Stimulated activated CD4-positive, alpha-beta T cell treated with anti-CD3 and anti-CD28 coated beads, Interleukin-2, amount 100 ng/mL, for 48 hours (primary cell): ENCODE data around the gene SCO1.
"Not testable (repeated sequence)": the region's sequence is repeated elsewhere in the genome, so short reads cannot be mapped to it uniquely, and the experiment has no call there.

Experiments
- DNase-seq, 2 donors: peaks; one replicate each; pipeline ENCODE4 v3.0.0-alpha.2; 2020

SCO1 gene

GRCh38 chr17:10697092-10698081 is at the start of gene SCO1, which contains the start of gene ADPRM:
TSS of gene SCO1 (minus strand) at chr17:10697533. CDS start at chr17:10697507, 26 bp downstream.
TSS of gene ADPRM (plus strand) at chr17:10697594. CDS start at chr17:10704927, 7,333 bp downstream.
- peak; percentile 82 to 83 for DNase-seq

- no peak for DNase-seq
Measured at GRCh38 chr17:10745231-10745630, 47.9 kb upstream of the SCO1 start.

GRCh38 chr17:10744501-10745000 is 47.2 kb upstream of the SCO1 start:
- no peak for DNase-seq

GRCh38 chr17:10743316-10744009 is 46.1 kb upstream of the SCO1 start:
- no peak for DNase-seq

GRCh38 chr17:10742431-10742830 is 45.1 kb upstream of the SCO1 start:
- DNase-seq, result no peak

GRCh38 chr17:10741416-10742135 is 44.2 kb upstream of the SCO1 start:
- DNase-seq, result no peak

GRCh38 chr17:10739386-10739785 is 42.1 kb upstream of the SCO1 start:
- no peak for DNase-seq

GRCh38 chr17:10738521-10739258 is 41.4 kb upstream of the SCO1 start:
- no peak for DNase-seq

GRCh38 chr17:10737736-10738135 is 40.4 kb upstream of the SCO1 start:
- no peak for DNase-seq

GRCh38 chr17:10737168-10737622 is 39.9 kb upstream of the SCO1 start:
- peak; percentile 14 to 15 for DNase-seq

- DNase-seq, result no peak
Measured at GRCh38 chr17:10735821-10736220, 38.5 kb upstream of the SCO1 start.

GRCh38 chr17:10735251-10735650 is 37.9 kb upstream of the SCO1 start:
- no peak for DNase-seq

- no peak for DNase-seq
Measured at GRCh38 chr17:10733666-10734065, 36.3 kb upstream of the SCO1 start.

GRCh38 chr17:10732121-10732520 is 34.8 kb upstream of the SCO1 start:
- not testable (repeated sequence) for DNase-seq

GRCh38 chr17:10731408-10731879 is 34.1 kb upstream of the SCO1 start:
- DNase-seq, result no peak

- not testable (repeated sequence) for DNase-seq
Measured at GRCh38 chr17:10730247-10730646, 32.9 kb upstream of the SCO1 start.

GRCh38 chr17:10729334-10730193 is 32.2 kb upstream of the SCO1 start, which contains the start of gene TMEM220:
TSS of gene TMEM220 (minus strand) at chr17:10730023. CDS start at chr17:10729851, 172 bp downstream.
- peak; percentile 23 to 38 for DNase-seq

- no peak for DNase-seq
Measured at GRCh38 chr17:10728331-10728892, 31.1 kb upstream of the SCO1 start.

GRCh38 chr17:10727192-10727591 is 29.9 kb upstream of the SCO1 start:
- no peak for DNase-seq

- no peak for DNase-seq
Measured at GRCh38 chr17:10726196-10726595, 28.9 kb upstream of the SCO1 start.
